Lower leg skin (tissue), 4 donors: ENCODE data around the gene CDK18. TPM values are rescaled to one million over a fixed set of nuclear protein-coding genes. Genes with fewer than 3 reads are reported as not detected.

ENCODE experiments used
- DNase-seq, 2 donors: peaks; one replicate each; pipeline ENCODE4 v3.0.0-alpha.2; 2019; ENCODE audit warnings: low spot score in 2 of 2
- H3K4me3 ChIP-seq: fragments of 200-600 bp; sonication (generic); 2 replicates; pipeline ENCODE4 v1.5.1; 2017; ENCODE audit warnings: mild to moderate bottlenecking, low read depth; ENCODE audit not compliant: poor library complexity, severe bottlenecking
- POLR2A ChIP-seq, 2 donors: fragments of 450-650 bp; IDR thresholded peaks; one replicate each; pipeline ENCODE4 v1.6.1; 2016 to 2017; ENCODE audit warnings: antibody characterized with exemption in 2 of 2, mild to moderate bottlenecking in 1 of 2, moderate library complexity in 1 of 2
- WGBS, 2 donors: methylation state at CpG; one replicate each; pipeline ENCODE4 v1.1.5; 2018; 5-methylcytosine and 5-hydroxymethylcytosine counted together
- intact Hi-C: fragments of 100-400 bp; cut with DNase I; formaldehyde crosslinking; loops from one replicate; pipeline ENCODE4 v1.15.0; 2023; ENCODE audit warnings: low total_unique reads
- total RNA-seq, 4 donors: library from RNA; depleted of rRNA; stranded (reverse); fragments of >200 nt; gene quantifications; one replicate each; pipeline ENCODE4 v1.1.0, GENCODE V29; 2016
- TF ChIP-seq, protein P1 (sequence below), 3 donors: fragments of 450-650 bp; IDR thresholded peaks; one replicate each; pipeline ENCODE4 v1.5.1; 2016; ENCODE audit warnings: antibody characterized with exemption in 3 of 3, mild to moderate bottlenecking in 3 of 3, moderate library complexity in 2 of 3

CDK18 gene
- total RNA-seq, 4 donors from 2014 or later, result 4.5 to 6.5 (median 5.1) TPM

DNA sequence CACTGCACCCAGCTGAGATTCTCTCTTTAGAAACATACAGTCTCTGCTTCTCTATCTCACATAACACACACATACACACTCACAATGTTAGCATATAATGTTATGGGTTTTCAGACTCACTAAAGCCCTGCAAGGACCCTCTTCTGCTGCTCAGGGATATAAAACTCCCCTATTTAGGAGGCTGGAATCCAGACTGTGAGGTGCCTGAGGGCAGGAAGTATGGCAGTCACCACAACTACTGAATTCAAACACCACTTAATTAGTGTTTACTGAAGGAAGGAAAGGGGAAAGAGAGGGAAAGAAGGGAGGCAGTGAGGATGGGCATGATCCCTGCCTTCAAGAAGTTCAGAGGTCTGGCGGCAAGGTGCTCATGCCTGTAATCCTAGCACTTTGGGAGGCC, 7.8 kb upstream of the CDK18 start:
- 87 to 90% methylated on average over 1 of the region's 1 CpG for WGBS, 2 donors
- DNase-seq, result no peak
- H3K4me3 ChIP-seq, result no peak overlapping the region
- TF ChIP-seq, protein P1, sequence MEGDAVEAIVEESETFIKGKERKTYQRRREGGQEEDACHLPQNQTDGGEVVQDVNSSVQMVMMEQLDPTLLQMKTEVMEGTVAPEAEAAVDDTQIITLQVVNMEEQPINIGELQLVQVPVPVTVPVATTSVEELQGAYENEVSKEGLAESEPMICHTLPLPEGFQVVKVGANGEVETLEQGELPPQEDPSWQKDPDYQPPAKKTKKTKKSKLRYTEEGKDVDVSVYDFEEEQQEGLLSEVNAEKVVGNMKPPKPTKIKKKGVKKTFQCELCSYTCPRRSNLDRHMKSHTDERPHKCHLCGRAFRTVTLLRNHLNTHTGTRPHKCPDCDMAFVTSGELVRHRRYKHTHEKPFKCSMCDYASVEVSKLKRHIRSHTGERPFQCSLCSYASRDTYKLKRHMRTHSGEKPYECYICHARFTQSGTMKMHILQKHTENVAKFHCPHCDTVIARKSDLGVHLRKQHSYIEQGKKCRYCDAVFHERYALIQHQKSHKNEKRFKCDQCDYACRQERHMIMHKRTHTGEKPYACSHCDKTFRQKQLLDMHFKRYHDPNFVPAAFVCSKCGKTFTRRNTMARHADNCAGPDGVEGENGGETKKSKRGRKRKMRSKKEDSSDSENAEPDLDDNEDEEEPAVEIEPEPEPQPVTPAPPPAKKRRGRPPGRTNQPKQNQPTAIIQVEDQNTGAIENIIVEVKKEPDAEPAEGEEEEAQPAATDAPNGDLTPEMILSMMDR (IDR thresholded peaks at IDR 0.05), result no peak
- no peak for TF ChIP-seq POLR2A (IDR thresholded peaks at IDR 0.05)
- intact Hi-C loops, result no loop called here

DNA sequence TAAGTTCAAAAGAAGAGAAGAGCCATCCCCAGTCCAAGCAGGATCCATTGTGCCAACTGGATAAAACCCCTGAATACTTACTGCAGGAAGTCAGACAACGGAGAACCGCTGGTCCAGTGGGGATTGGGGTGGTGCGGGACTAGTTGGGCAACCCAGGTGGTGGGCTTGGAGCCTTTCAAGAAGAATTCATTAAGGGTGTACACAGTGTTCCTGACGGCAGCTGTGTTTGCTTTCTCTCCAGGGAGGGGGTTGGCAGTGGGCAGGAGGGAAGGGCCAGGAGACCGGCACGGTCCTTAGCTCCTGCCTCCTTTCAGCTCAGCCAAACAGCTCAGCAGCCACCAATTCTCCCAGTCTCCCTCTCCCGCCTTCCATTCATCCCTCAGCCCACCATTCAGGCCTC, 7.1 kb upstream of the CDK18 start:
- WGBS, 2 donors, result 88% methylated on average over 7 of the region's 7 CpGs
- H3K4me3 ChIP-seq, result no peak overlapping the region
- DNase-seq, result no peak
- intact Hi-C loops, result no loop called here
- no peak for TF ChIP-seq POLR2A (IDR thresholded peaks at IDR 0.05)
- TF ChIP-seq, protein P1 (IDR thresholded peaks at IDR 0.05), result no peak

GRCh38 chr1:205499789-205500188, 4.7 kb upstream of the CDK18 start:
- no peak overlapping the region for H3K4me3 ChIP-seq
- TF ChIP-seq, protein P1 (IDR thresholded peaks at IDR 0.05), result no peak
- no peak for TF ChIP-seq POLR2A (IDR thresholded peaks at IDR 0.05)
- DNase-seq, result no peak
- 64 to 84% methylated on average over 3 of the region's 3 CpGs for WGBS, 2 donors
- intact Hi-C loops, result no loop called here

DNA sequence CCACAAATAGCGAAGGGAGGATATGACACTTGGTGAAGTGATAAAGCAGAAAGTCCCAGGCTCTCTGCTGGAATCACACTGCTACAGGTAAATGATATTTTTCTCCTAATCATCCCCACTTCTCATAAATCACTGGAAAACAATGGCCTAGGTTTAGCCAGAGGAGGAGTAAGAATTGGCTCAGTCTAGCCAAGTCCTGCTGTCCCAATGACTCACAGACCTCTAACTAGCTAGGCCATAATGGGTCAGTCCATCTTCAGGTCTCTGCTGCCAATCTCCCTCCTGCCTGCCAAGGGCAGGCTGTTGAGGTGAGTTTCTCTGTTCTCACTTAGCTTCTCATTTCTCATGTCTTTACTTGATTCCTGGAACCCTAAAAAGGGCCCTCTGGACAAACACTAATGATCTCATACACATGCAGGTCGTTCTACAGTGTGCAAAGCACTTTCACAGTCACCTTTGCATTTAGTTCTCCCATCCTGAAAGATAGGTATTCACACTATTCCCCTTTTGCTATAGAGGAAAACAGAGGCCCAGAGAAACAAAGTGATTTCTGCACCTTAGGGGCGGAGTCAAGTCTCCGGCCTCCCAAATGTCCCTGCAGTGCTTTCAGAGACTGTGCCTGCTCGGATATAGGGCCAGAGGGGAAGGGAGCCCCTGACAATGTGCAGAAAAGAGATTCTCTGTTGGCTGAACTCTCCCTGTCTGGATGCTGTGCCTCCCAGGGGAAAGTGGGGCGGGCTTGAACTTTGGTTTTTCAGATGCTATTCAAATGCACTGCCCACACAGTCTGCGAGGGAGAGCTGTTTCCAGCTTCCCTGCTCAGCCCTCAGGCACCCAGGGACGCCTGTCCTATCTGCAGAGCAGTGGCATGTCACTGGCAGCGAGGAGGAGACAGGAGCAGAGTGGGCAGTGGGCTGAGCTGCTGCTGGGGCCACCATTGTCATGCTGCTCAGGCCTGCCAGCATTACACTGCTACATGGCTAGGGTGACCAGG, 3.9 kb upstream of the CDK18 start:
- 65 to 73% methylated on average over 9 of the region's 9 CpGs for WGBS, 2 donors
- TF ChIP-seq POLR2A (IDR thresholded peaks at IDR 0.05), result no peak
- TF ChIP-seq, protein P1 (IDR thresholded peaks at IDR 0.05), result no peak

DNA sequence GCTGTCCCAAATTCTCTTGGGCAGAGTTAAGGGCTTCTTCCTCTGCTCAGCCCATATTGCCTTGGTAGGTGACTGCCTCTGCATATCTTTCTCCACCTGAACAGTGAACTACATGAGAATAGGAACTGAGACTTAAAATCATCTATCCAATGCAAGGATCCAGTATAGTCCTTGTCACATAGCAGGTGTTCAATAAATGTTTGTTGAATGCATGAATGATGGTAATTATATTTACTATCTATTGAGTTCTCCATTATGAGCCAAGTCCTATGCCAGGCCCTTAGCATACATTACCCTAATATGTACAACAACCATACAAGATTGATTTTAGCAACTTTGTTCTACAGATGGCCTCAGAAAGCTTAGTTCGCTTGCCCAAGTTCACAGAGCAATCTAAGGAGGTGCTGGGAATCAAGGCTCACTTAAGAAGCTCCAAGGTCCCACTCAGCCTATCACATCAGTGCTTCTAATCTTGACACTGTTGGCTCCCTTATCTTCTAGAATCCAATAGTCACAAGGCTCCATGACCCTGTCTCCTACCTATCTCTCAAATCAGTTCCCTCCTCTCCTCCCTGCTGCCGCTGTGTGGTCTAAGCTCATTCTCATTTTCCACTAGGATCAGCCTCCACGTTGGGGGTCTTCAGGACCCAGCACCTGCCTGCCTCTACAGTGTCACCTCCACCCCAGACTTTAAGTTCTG, 2.2 kb upstream of the CDK18 start:
- H3K4me3 ChIP-seq, result no peak overlapping the region
- intact Hi-C loops, result no loop called here
- DNase-seq, result no peak
- WGBS, 2 donors, result 81 to 83% methylated on average over 3 of the region's 3 CpGs
- TF ChIP-seq, protein P1 (IDR thresholded peaks at IDR 0.05), result no peak
- no peak for TF ChIP-seq POLR2A (IDR thresholded peaks at IDR 0.05)

More for the DNA sequence above, 3.9 kb upstream of the CDK18 start:
- no peak for DNase-seq
- intact Hi-C loops, result no loop called here
- H3K4me3 ChIP-seq, result no peak overlapping the region
